GM12891 (cell line): ENCODE data around the gene BLM.

Source experiments
- POLR2A ChIP-seq: IDR thresholded peaks from 2 replicates; pipeline ENCODE4 v1.6.1; 2011; ENCODE audit warnings: low read depth, low read length, control low read depth
- POLR2AphosphoS5 ChIP-seq: IDR thresholded peaks from 2 replicates; pipeline ENCODE4 v1.6.1; 2011; ENCODE audit warnings: low read depth, low read length, control low read depth
- POU2F2 ChIP-seq: IDR thresholded peaks from 2 replicates; pipeline ENCODE4 v1.6.1; 2011; ENCODE audit warnings: low read depth, mild to moderate bottlenecking, control low read depth, low read length, moderate library complexity
- SPI1 ChIP-seq: IDR thresholded peaks from 2 replicates; pipeline ENCODE4 v1.6.1; 2011; ENCODE audit warnings: low read depth, low read length, control low read depth
- TAF1 ChIP-seq: IDR thresholded peaks from 2 replicates; pipeline ENCODE4 v1.6.1; 2011; ENCODE audit warnings: low read depth, low read length, control low read depth

DNA sequence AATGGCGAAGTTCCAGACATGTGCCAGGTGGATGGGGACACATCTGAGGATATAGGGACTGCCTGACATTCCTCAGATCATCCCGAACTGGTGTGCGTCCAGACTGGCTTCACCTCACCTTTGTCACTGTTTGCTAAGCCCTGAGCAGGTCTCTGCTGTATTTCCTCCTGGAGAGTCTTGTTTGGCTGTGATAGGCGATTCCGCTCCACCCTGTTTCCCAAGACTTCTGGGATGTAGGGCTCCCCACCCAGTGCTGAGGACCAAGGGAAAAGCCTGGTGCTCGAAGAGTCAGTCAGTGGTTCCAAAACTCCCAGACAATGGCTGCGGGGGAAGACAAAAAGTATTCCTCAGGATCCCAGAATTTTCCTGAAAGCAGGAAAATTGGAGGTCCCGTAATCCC is 140.2 kb downstream of the BLM start:
- TF ChIP-seq POLR2A = no peak
- TF ChIP-seq TAF1 = no peak
- TF ChIP-seq POU2F2 = no peak
- no peak for TF ChIP-seq POLR2AphosphoS5
- TF ChIP-seq SPI1 = no peak
